ENCODE data around the gene TBCE. TPM values are rescaled to one million over a fixed set of nuclear protein-coding genes. Genes with fewer than 3 reads are reported as not detected.

The TBCE gene
- total RNA-seq, 2 donors from 2014 or later, result 22.2 to 25.2 TPM

GRCh38 chr1:235403593-235403992 is 36.4 kb downstream of the TBCE start:
- DNase-seq (ENCODE audit: low spot score), result no peak
- intact Hi-C loops (cut with DNase I), result no loop called here

GRCh38 chr1:235404190-235404589 is 37.0 kb downstream of the TBCE start:
- intact Hi-C loops (cut with DNase I), result no loop called here
- no peak for DNase-seq (ENCODE audit: low spot score)

GRCh38 chr1:235407419-235407818 is 40.2 kb downstream of the TBCE start:
- DNase-seq (ENCODE audit: low spot score), result no peak
- intact Hi-C loops (cut with DNase I), result no loop called here

- intact Hi-C loops (cut with DNase I), result no loop called here
- no peak for DNase-seq (ENCODE audit: low spot score)
Measured at GRCh38 chr1:235408503-235408960, 41.3 kb downstream of the TBCE start.

GRCh38 chr1:235409042-235409820 is 42.0 kb downstream of the TBCE start:
- intact Hi-C loops (cut with DNase I), result no loop called here
- no peak for DNase-seq (ENCODE audit: low spot score)

- no peak for DNase-seq (ENCODE audit: low spot score)
- intact Hi-C loops (cut with DNase I), result no loop called here
Measured at GRCh38 chr1:235410467-235410866, 43.2 kb downstream of the TBCE start.

- no peak for DNase-seq (ENCODE audit: low spot score)
- intact Hi-C loops (cut with DNase I), result no loop called here
Measured at GRCh38 chr1:235411489-235412486, 44.6 kb downstream of the TBCE start.

GRCh38 chr1:235415008-235415904 is 48.0 kb downstream of the TBCE start:
- intact Hi-C loops (cut with DNase I), result loop anchor here in 1 of 2 donors (5.0 kb wide), 1 partner anchor 163 kb away; no protein-coding TSS in a partner anchor
- peak; percentile 85 for DNase-seq (ENCODE audit: low spot score)

- intact Hi-C loops (cut with DNase I), result loop anchor here in 1 of 2 donors (5.0 kb wide), 1 partner anchor 164 kb away; no protein-coding TSS in a partner anchor
Measured at GRCh38 chr1:235416662-235417049, 49.4 kb downstream of the TBCE start.

GRCh38 chr1:235417086-235417697 is 50.0 kb downstream of the TBCE start:
- no peak for DNase-seq (ENCODE audit: low spot score)
- intact Hi-C loops (cut with DNase I), result loop anchor here in 1 of 2 donors (5.0 kb wide), 1 partner anchor 165 kb away; no protein-coding TSS in a partner anchor

More at GRCh38 chr1:235416662-235417049, 49.4 kb downstream of the TBCE start:
- DNase-seq (ENCODE audit: low spot score), result no peak

GRCh38 chr1:235421751-235422150 is 54.5 kb downstream of the TBCE start:
- no peak for DNase-seq (ENCODE audit: low spot score)
- intact Hi-C loops (cut with DNase I), result no loop called here

GRCh38 chr1:235423214-235423652 is 56.0 kb downstream of the TBCE start:
- intact Hi-C loops (cut with DNase I), result no loop called here
- no peak for DNase-seq (ENCODE audit: low spot score)

- intact Hi-C loops (cut with DNase I), result no loop called here
- no peak for DNase-seq (ENCODE audit: low spot score)
Measured at GRCh38 chr1:235424092-235424491, 56.9 kb downstream of the TBCE start.

GRCh38 chr1:235425357-235425756 is 58.1 kb downstream of the TBCE start:
- DNase-seq (ENCODE audit: low spot score), result no peak
- intact Hi-C loops (cut with DNase I), result no loop called here

GRCh38 chr1:235426143-235426542 is 58.9 kb downstream of the TBCE start:
- DNase-seq (ENCODE audit: low spot score), result no peak
- intact Hi-C loops (cut with DNase I), result no loop called here

GRCh38 chr1:235426680-235427079 is 59.5 kb downstream of the TBCE start:
- DNase-seq (ENCODE audit: low spot score), result no peak
- intact Hi-C loops (cut with DNase I), result no loop called here

- intact Hi-C loops (cut with DNase I), result no loop called here
- DNase-seq (ENCODE audit: low spot score), result no peak
Measured at GRCh38 chr1:235427447-235427846, 60.2 kb downstream of the TBCE start.

- intact Hi-C loops (cut with DNase I), result no loop called here
- DNase-seq (ENCODE audit: low spot score), result no peak
Measured at GRCh38 chr1:235429143-235429542, 61.9 kb downstream of the TBCE start.
